Mesodermal cell (in vitro differentiated cells): Measurements from ENCODE around the gene ARHGAP6.

Experiments
- H3K27ac ChIP-seq: 2 replicates; pipeline ENCODE4 v1.7.0; 2013; ENCODE audit warnings: mild to moderate bottlenecking, low read depth, low read length, moderate library complexity; ENCODE audit not compliant: severe bottlenecking
- H3K36me3 ChIP-seq: 2 replicates; pipeline ENCODE4 v1.7.1; 2013; ENCODE audit warnings: mild to moderate bottlenecking, low read length, moderate library complexity; ENCODE audit not compliant: control insufficient read depth, insufficient read depth
- H3K4me1 ChIP-seq: one replicate; pipeline ENCODE4 v1.7.1; 2013; ENCODE audit warnings: mild to moderate bottlenecking, low read length; ENCODE audit not compliant: insufficient read depth, control insufficient read depth, poor library complexity, severe bottlenecking
- H3K4me3 ChIP-seq: 2 replicates; pipeline ENCODE4 v1.7.0; 2013; ENCODE audit warnings: low read length, control low read depth, mild to moderate bottlenecking; ENCODE audit not compliant: insufficient read depth, poor library complexity, severe bottlenecking; ENCODE audit errors: extremely low read depth
- H3K9me3 ChIP-seq: 2 replicates; pipeline ENCODE4 v1.7.1; 2013; ENCODE audit warnings: mild to moderate bottlenecking, low read length, moderate library complexity; ENCODE audit not compliant: control insufficient read depth
- WGBS, 2 experiments: methylation state at CpG; one replicate each; pipeline ENCODE4 v1.1.5; 2013; ENCODE audit warnings: missing lambda C conversion rate in 2 of 2; ENCODE audit not compliant: insufficient coverage in 2 of 2; 5-methylcytosine and 5-hydroxymethylcytosine counted together

ARHGAP6 gene

DNA sequence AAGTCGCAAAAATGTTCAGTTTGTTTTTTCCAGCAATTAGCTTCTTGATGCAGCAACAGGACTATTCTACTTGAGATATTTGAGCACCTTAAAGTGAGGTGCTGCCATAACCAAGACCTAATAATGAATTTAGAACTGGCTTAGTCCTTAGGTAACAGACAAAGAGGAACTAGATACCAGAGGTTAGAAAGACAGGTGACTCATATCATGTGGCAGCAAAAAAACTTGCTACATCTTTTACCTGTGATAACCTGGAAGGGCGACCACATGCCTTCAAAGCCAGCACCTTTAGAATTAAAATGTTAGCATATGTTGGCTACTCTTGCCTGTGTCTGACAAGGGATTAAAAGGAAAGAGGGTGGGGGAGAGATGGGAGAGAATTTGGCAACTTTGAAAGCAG lies 90.4 kb downstream of the ARHGAP6 start:
- Histone ChIP-seq H3K4me3 (no peak overlapping the region), H3K36me3 (no peaks in the 10 kb centered on the region), H3K27ac (no peak overlapping the region), H3K9me3 (no peaks in the 10 kb centered on the region), H3K4me1 (no peaks in the 10 kb centered on the region)
- WGBS, 2 experiments = 100% methylated on average over 1 of the region's 2 CpGs; no CpG with 5 or more reads in 1 of the 2 experiments

- no peak overlapping the region for H3K27ac ChIP-seq
- WGBS, 2 experiments = 80% methylated on average over 1 of the region's 7 CpGs; no CpG with 5 or more reads in 1 of the 2 experiments
- no peaks in the 10 kb centered on the region for H3K9me3 ChIP-seq
Measured at GRCh38 chrX:11567528-11568220, 98.0 kb downstream of the ARHGAP6 start.

DNA sequence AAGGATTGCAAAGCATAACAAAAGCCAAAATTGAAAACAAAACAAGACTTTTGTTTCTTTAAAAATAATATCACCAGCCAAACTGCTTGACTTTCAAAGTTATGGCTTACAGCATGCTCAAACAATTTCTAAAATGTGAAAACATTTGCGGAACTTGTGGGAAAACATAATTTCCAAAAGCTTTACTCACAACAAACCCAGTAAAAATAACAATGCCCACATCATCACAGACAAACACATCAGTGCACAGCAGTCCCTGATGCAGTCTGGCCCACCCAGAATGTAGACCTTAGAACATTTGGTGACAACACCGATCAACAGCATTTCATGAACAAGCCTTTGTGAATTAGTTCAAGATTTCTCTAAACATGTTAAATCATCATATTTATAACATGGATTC lies 98.9 kb downstream of the ARHGAP6 start:
- H3K36me3 ChIP-seq = no peaks in the 10 kb centered on the region
- no peak overlapping the region for H3K4me3 ChIP-seq
- no CpG with 5 or more reads among the region's 2 CpGs for WGBS, 2 experiments
- no peaks in the 10 kb centered on the region for H3K4me1 ChIP-seq
- no peak overlapping the region for H3K27ac ChIP-seq
- no peaks in the 10 kb centered on the region for H3K9me3 ChIP-seq

More at GRCh38 chrX:11567528-11568220, 98.0 kb downstream of the ARHGAP6 start:
- Histone ChIP-seq H3K36me3 (no peaks in the 10 kb centered on the region), H3K4me3 (no peak overlapping the region), H3K4me1 (no peaks in the 10 kb centered on the region)

DNA sequence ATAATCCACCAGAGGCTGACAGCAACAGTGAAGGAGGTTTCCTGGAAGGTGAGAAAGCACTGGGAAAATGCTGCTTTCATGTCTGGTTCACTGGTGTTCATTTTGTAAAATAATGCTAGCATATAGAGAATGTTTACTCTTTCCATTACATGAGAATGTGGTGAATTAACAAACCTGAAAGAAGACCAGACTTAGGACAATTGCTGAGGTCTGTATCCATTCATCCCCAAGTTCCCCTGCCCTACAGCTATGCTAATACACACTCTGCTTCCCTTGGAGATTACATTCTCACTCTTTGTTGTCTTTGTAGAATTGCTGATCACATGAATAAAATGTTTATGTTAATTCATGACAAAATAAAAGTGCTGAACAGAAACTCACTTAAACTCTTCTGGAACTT lies 99.5 kb downstream of the ARHGAP6 start:
- H3K4me3 ChIP-seq = no peak overlapping the region
- H3K9me3 ChIP-seq = no peaks in the 10 kb centered on the region
- no peaks in the 10 kb centered on the region for H3K4me1 ChIP-seq
- no peaks in the 10 kb centered on the region for H3K36me3 ChIP-seq
- H3K27ac ChIP-seq = no peak overlapping the region

DNA sequence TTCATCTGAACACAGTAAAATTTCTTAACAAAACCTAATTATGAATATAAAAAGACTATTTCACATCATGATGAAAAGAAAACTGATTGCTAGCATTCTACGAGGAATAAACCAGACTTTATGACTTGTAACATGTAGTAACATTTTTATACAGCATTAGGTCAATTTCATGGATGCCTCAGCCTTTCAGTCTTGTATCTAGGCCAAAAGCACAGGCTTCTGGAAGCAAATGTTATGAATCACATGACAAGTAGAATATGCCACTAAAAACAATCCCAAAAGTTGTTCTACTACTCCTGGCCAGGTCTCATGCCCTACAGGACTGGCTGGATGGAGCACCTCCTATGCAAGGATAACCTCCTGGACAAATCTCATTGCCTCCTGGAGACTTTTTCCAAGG lies 101.2 kb downstream of the ARHGAP6 start:
- Histone ChIP-seq H3K27ac (no peak overlapping the region), H3K4me1 (no peaks in the 10 kb centered on the region), H3K4me3 (no peak overlapping the region), H3K9me3 (no peaks in the 10 kb centered on the region), H3K36me3 (no peaks in the 10 kb centered on the region)
- no CpG with 5 or more reads among the region's 1 CpG for WGBS, 2 experiments

DNA sequence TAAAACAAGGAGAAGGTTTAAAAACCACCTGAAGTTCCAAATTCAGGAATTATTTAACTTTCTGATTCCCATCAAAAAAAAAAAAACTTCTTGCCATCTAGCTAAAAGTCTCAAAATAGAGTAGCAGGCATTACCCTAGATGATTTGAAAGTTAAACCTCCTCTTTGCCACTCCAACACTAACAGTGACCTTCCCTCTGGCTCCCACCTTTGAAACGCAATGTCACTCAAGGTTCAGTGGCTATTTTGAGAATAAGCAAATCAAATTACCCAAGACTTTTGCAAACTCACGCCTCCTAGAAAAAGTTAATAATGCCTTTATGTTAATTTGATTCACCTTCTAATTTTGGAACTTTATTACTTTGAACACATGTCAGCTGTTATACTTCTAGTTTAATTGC lies 103.2 kb downstream of the ARHGAP6 start:
- H3K4me1 ChIP-seq = no peaks in the 10 kb centered on the region
- WGBS, 2 experiments = 100% methylated on average over 1 of the region's 2 CpGs; no CpG with 5 or more reads in 1 of the 2 experiments
- H3K27ac ChIP-seq = no peak overlapping the region
- no peak overlapping the region for H3K4me3 ChIP-seq
- no peaks in the 10 kb centered on the region for H3K36me3 ChIP-seq
- H3K9me3 ChIP-seq = no peaks in the 10 kb centered on the region

GRCh38 chrX:11558972-11559371 lies 106.7 kb downstream of the ARHGAP6 start:
- Histone ChIP-seq H3K36me3 (no peaks in the 10 kb centered on the region), H3K9me3 (no peaks in the 10 kb centered on the region), H3K4me3 (no peak overlapping the region), H3K27ac (no peak overlapping the region), H3K4me1 (no peaks in the 10 kb centered on the region)
- no CpG with 5 or more reads among the region's 4 CpGs for WGBS, 2 experiments

DNA sequence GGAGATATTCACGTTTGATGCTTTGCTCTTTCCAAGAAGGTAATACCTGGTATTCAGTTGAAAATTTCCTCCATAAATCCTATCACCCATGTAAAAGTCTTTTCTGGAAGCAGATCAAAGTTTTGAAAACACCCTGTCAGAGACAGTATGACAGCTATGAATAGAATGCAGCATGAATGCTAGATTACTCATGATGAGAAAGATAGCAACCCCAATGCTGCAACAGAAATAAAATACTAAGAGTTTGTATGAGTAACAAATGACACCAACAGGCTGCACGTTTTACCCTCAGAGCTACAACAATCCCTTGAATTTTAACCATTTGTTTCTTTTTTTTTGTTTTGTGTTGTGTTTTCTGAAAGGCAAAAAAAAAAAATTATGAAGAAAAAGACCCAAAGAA lies 108.6 kb downstream of the ARHGAP6 start:
- Histone ChIP-seq H3K4me3 (no peak overlapping the region), H3K9me3 (no peaks in the 10 kb centered on the region), H3K36me3 (no peaks in the 10 kb centered on the region), H3K27ac (no peak overlapping the region), H3K4me1 (no peaks in the 10 kb centered on the region)
- WGBS, 2 experiments = no CpG with 5 or more reads among the region's 2 CpGs

GRCh38 chrX:11555759-11556158 lies 110.0 kb downstream of the ARHGAP6 start:
- WGBS, 2 experiments = 69 to 86% methylated on average over 1 to 3 of the region's 5 CpGs

DNA sequence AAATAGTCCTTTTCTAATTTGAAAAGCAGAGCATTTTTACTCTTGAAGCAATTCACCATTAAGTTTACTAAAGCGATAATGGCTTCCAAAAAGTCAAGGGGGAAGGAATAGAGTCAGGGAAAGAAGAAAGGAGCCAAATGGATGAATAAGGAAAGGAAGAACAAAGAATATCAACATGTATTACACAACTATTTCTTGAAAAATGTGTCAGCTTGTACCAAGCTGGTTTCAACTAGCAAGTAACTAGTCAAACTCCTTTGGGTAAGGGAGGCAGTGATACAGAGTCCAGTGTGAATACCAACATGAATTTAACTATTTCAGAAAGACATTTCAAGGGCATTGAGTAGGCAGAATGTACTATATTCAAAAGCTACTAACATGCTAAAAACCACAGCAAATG lies 112.1 kb downstream of the ARHGAP6 start:
- Histone ChIP-seq H3K36me3 (no peaks in the 10 kb centered on the region), H3K9me3 (no peaks in the 10 kb centered on the region), H3K4me3 (no peak overlapping the region), H3K4me1 (no peaks in the 10 kb centered on the region), H3K27ac (no peak overlapping the region)
- no CpG with 5 or more reads among the region's 1 CpG for WGBS, 2 experiments

More at GRCh38 chrX:11555759-11556158, 110.0 kb downstream of the ARHGAP6 start:
- Histone ChIP-seq H3K36me3 (no peaks in the 10 kb centered on the region), H3K4me1 (no peaks in the 10 kb centered on the region), H3K4me3 (no peak overlapping the region), H3K27ac (no peak overlapping the region), H3K9me3 (no peaks in the 10 kb centered on the region)

DNA sequence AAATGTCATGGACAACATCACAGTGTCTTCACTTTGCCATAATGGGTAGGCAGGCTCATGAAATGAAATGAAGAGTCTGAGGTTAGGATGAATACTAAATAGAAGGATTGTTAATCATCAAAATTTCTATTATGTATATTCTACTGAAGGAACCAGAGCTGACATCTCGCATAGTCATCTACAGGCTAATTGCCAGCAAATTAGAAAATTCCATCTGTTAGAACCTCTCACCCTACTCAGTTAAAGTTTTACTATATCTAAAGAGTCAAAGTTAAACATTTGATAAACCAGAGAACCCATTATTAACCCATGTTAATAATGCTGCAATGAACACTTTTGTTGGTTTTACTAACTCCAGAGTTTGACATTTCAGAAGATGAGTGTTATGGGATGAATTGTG lies 114.6 kb downstream of the ARHGAP6 start:
- Histone ChIP-seq H3K27ac (no peak overlapping the region), H3K4me3 (no peak overlapping the region), H3K9me3 (no peaks in the 10 kb centered on the region), H3K4me1 (no peaks in the 10 kb centered on the region), H3K36me3 (no peaks in the 10 kb centered on the region)
- no CpG with 5 or more reads among the region's 1 CpG for WGBS, 2 experiments
